ENCODE results near the gene LDLRAD4. TPM values are rescaled to one million over a fixed set of nuclear protein-coding genes. Genes with fewer than 3 reads are reported as not detected.

The LDLRAD4 gene
- total RNA-seq, 2 donors from 2014 or later = 11.7 to 17.0 TPM

GRCh38 chr18:13366962-13367892, 148.7 kb downstream of the LDLRAD4 start:
- Histone ChIP-seq H3K36me3 (no peaks in the 10 kb centered on the region), H3K9me3 (no peaks in the 10 kb centered on the region), H3K4me1 (peaks cover 7% of the 10 kb centered on the region), H3K27ac (no peak overlapping the region), H3K4me3 (no peak overlapping the region), H3K9ac (ENCODE audit: low read depth in 2 of 2, low read length in 2 of 2) (no peak overlapping the region), H3K27me3 (no peaks in the 10 kb centered on the region)
- DNase-seq = no peak
- intact Hi-C loops (cut with DNase I) = loop anchor here (5.0 kb wide), 1 partner anchor 145 kb away; no protein-coding TSS in a partner anchor
- no peak for TF ChIP-seq CTCF (IDR thresholded peaks at IDR 0.05)

GRCh38 chr18:13368080-13368813, 149.7 kb downstream of the LDLRAD4 start:
- no peaks in the 10 kb centered on the region for H3K36me3 ChIP-seq
- no peaks in the 10 kb centered on the region for H3K9me3 ChIP-seq
- no peak overlapping the region for H3K27ac ChIP-seq
- no peak for TF ChIP-seq CTCF (IDR thresholded peaks at IDR 0.05)
- H3K4me1 ChIP-seq = peaks cover 7% of the 10 kb centered on the region
- no peak overlapping the region for H3K9ac ChIP-seq (ENCODE audit: low read depth in 2 of 2, low read length in 2 of 2)
- no peaks in the 10 kb centered on the region for H3K27me3 ChIP-seq
- no peak overlapping the region for H3K4me3 ChIP-seq
- intact Hi-C loops (cut with DNase I) = loop anchor here (5.0 kb wide), 1 partner anchor 146 kb away; no protein-coding TSS in a partner anchor
- no peak for DNase-seq

GRCh38 chr18:13369353-13369752, 150.8 kb downstream of the LDLRAD4 start:
- Histone ChIP-seq H3K4me3 (no peak overlapping the region), H3K27me3 (no peaks in the 10 kb centered on the region), H3K36me3 (no peaks in the 10 kb centered on the region), H3K9ac (ENCODE audit: low read depth in 2 of 2, low read length in 2 of 2) (peak overlapping the region in 1 of 2 donors; percentile 13), H3K9me3 (no peaks in the 10 kb centered on the region), H3K4me1 (peaks cover 7% of the 10 kb centered on the region), H3K27ac (peak overlapping the region; percentile 19)
- intact Hi-C loops (cut with DNase I) = loop anchor here (5.0 kb wide), 1 partner anchor 147 kb away; no protein-coding TSS in a partner anchor
- DNase-seq = no peak
- no peak for TF ChIP-seq CTCF (IDR thresholded peaks at IDR 0.05)

GRCh38 chr18:13369756-13370510, 151.4 kb downstream of the LDLRAD4 start:
- Histone ChIP-seq H3K4me3 (no peak overlapping the region), H3K27me3 (no peaks in the 10 kb centered on the region), H3K4me1 (peaks cover 10% of the 10 kb centered on the region), H3K9me3 (no peaks in the 10 kb centered on the region), H3K36me3 (no peaks in the 10 kb centered on the region), H3K27ac (peak overlapping the region; percentile 19), H3K9ac (ENCODE audit: low read depth in 2 of 2, low read length in 2 of 2) (peak overlapping the region in 1 of 2 donors; percentile 13)
- intact Hi-C loops (cut with DNase I) = loop anchor here (5.0 kb wide), 1 partner anchor 148 kb away; no protein-coding TSS in a partner anchor
- DNase-seq = peak; percentile 87
- TF ChIP-seq CTCF (IDR thresholded peaks at IDR 0.05) = no peak
